GM21786 (cell line): Measurements from ENCODE around the gene IMMT.

Experiments
- ATAC-seq: cut with Tn5 transposase; IDR thresholded peaks from one replicate; pipeline ENCODE4 v1.9.1; 2021; ENCODE audit not compliant: unreplicated experiment

IMMT gene

GRCh38 chr2:86226636-86227520, 31.6 kb upstream of the IMMT start:
- no peak for ATAC-seq

GRCh38 chr2:86226070-86226469, 30.8 kb upstream of the IMMT start:
- ATAC-seq = no peak

DNA sequence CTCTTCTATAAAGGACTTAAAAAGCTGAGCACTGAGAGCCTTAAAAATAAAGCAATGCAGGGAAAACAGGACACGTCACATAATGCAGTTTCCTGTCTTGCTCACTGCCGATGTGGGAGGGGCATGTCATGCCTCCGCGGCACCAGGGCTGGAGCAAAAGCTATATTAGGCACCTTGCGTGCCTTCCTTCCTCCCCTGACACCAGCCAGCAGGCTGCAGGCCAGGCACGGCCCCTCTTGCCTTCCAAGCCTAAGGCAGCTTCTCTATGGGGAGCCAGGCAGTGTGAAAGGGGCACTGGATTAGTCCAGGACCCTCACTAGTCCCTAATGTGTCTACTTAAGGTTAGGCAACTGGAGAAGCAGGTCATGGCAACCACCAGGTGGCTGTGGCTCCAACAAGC, 30.3 kb upstream of the IMMT start:
- ATAC-seq = peak; percentile 64

DNA sequence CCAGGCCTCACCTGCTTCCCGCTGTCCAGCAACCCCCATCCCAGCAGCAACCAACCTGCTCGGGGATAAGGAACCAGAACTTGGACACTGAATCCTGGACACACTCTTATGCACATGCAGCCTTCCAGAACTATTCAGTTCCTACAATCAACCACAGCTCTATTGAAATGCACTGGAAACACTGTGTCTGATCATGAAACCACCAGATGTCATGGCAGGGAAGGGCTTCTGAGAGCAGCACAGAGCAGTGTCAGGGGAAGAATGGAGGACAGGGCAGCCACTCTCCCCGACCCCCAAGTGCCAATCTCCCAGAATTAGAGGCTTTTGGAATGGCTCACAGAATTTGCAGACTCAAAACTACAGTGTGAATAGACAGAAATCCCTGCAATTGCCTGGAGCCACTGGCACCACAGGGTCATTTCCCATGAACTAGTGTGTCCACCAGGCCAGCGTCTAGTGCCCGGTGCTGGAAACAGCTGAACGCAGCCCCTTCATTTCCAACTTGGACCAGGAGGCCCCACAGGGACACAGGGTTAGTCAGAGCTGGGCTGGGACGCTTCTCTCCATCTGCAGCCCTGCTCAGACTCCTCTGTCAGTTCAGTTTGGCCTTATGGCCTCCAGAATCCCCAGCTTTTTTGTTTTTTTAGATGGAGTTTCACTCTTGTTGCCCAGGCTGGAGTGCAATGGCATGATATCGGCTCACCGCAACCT, 29.5 kb upstream of the IMMT start:
- ATAC-seq = no peak

- no peak for ATAC-seq
Observed at GRCh38 chr2:86223927-86224560, 28.8 kb upstream of the IMMT start.

DNA sequence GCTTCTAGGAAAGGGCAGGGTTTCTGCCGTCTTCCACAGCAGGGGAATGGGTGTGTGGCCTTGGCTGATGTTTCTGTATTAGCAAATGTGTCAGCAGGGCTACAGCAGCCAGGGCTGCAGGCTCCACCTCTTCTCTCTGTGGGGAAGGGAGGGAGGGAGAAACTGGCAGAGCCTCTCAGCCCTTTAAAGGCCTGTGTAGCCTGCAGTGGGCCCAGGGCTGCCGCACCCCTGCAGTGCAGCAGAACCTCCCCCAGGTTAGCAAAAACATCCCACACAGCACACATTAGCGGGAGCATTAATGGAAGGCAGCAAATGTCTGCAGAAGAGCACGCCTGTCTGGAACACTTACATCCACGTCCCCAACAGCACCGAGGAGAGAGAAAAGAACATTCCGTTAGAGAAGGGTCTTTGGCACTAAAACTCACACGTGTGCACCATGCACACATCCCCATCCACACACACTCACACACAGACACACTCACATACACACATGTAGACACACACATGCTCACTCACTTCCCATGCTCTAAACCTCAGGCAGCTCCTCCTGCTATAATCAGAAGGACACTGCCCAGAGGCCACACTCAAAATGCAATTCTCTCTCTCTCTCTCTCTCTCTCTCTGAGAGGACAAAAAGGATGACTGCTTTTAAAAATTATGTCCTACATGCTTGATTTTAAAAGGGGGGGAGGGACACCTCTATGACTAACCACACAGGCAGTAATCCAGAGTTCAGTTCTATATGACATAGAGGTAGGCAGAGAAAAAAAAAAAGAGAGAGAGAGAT, 28.1 kb upstream of the IMMT start:
- ATAC-seq = no peak

- no peak for ATAC-seq
Observed at GRCh38 chr2:86221066-86221684, 25.9 kb upstream of the IMMT start.

DNA sequence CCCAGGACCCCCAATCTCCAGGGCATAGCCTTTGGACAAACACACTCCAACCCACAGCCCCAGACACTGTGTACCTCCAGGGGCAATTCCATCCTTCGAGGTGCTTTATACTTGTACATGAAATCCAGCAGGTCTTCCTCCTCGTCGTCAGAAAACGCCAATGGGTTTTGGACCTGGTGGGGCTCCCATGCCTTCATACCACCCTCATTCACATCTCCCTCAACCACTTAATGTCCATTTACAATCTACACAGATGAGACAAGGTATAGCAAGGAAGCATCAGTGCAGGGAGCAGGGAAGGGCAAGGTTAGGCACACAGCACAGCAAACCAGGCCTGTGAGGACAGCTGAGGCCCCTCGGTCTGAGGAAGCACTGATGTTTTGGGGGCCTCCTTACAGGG, 24.6 kb upstream of the IMMT start:
- no peak for ATAC-seq

- no peak for ATAC-seq
Observed at GRCh38 chr2:86218124-86218523, 22.9 kb upstream of the IMMT start.

- ATAC-seq = no peak
Observed at GRCh38 chr2:86216575-86217555, 21.6 kb upstream of the IMMT start.

- ATAC-seq = no peak
Observed at GRCh38 chr2:86214503-86214832, 19.2 kb upstream of the IMMT start.

DNA sequence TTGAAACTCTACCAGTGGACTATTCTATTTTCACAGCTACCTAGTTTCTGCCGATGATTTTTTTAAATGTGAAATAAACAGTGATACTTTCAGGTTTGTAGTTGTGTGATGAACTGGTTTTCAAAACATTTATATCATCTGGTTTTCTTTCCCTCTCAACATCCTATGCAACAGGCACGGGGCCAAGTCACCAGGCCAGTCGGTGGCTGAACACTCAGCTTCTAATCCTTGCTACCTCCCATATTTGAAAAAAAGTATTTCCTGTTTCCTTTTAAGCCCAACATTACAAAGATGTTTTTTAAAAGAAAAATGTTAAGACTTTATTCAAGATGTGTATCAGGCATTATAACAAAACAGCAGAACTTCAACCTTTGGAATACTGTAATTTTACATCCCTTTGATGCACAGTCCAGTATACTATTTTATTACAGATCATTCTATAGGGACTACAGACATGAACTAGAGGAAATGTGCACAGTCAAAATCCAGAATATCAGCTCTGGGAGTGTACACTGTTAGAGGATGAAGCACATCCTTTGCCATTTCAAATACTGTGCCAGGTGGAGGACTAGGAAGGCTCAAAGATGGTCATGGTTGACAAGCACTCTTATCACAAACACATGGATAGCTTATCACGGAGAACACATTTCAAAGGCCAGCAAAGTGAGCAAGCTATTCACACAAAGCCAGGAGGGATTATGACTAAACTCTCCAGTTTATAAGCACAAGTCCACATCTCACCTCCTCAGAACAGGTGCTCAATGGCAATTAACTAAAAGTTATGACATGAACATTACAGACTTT, 18.6 kb upstream of the IMMT start:
- ATAC-seq = no peak

DNA sequence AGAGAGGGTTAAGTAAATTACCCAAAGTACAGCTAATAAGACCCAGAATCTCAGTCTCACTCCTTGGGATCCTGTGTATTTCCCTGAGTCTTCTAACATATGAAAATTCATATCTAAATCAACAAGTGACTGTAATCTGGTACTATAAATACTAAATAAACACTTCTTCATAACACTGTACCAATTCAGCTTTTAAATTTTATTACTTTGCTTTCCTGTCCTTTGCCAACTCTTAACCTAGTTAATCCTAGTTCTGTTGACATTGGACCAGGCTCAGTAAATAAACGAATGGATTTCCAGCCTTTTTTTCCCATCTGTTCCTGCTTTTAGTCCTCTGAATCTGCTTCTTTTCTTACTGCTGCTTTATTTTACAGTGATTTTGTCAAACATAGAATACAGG, 17.8 kb upstream of the IMMT start:
- no peak for ATAC-seq

GRCh38 chr2:86211796-86212188, 16.5 kb upstream of the IMMT start:
- no peak for ATAC-seq

- ATAC-seq = no peak
Observed at GRCh38 chr2:86211033-86211795, 16.0 kb upstream of the IMMT start.

DNA sequence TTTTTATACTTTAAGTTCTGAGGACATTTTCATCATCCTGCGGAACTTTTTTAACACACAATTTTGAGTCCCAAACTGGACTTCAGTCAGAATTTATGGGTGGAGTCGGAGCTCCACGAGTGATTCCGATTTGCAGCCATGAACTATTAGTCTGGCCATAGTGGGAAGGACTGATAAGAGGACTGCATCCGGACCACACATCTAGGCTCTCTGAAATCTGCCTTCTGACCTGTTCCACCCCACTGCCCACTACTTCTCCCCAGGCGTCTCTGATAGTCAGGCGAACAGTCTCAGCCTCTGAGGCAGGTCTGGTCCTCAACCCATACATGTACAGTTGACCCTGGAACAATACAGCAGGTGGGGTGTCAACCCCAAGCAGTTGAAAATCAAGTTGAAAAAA, 9.2 kb upstream of the IMMT start:
- no peak for ATAC-seq

DNA sequence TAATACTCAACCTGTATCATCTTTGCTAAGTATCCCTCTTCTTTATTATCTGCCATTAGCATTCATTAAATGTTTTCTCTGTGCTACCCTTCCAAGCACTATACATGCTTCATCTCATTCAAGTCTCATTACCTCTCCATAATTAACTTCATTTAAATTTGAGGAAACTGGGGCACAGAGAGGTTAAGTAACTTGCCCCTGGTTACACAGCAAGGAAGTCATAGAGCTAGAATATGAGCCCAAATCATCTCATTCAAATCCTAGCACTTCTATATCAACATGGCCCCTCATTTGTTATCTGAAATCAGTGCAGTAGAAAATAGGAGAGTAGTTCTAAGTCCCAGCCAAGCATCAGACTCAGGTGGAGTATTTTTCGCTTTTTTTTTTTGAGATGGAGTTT, 8.4 kb upstream of the IMMT start:
- ATAC-seq = no peak

GRCh38 chr2:86202702-86203101, 7.4 kb upstream of the IMMT start:
- ATAC-seq = no peak
